OCI-LY7 (cell line): ENCODE data around the gene PHETA1. TPM values are rescaled to one million over a fixed set of nuclear protein-coding genes. Genes with fewer than 3 reads are reported as not detected.

Source experiments
- BruUV-seq: library from RNA; stranded (reverse); fragments of 400-500 nt; replicated peaks from 2 replicates; lab custom pipeline; 2021; lab: Mats Ljungman, UMichigan
- CTCF ChIA-PET: fragments of 300-600 bp; sonication (Branson Sonifier 250); formaldehyde crosslinking; loops from one replicate; lab custom pipeline; 2022; ENCODE audit warnings: antibody characterized with exemption; ENCODE audit not compliant: unreplicated experiment; lab: Charles Lee
- POLR2A ChIA-PET: fragments of 300-600 bp; sonication (Branson Sonifier 250); formaldehyde crosslinking; loops from one replicate; lab custom pipeline; 2022; ENCODE audit warnings: antibody characterized with exemption; lab: Charles Lee
- DNase-seq: peaks from one replicate; pipeline ENCODE4 v3.0.0-alpha.2; 2015; ENCODE audit warnings: low spot score
- H2AFZ ChIP-seq: fragments of 200-600 bp; sonication (generic), shearing (Covaris generic); 2 replicates; pipeline ENCODE4 v1.6.1; 2014; ENCODE audit warnings: mild to moderate bottlenecking, antibody characterized with exemption, low read length, moderate library complexity
- H3K27ac ChIP-seq: fragments of 200-600 bp; sonication (generic); 2 replicates; pipeline ENCODE4 v1.5.1; 2014; ENCODE audit warnings: mixed run types, low read depth, mild to moderate bottlenecking, moderate library complexity, low read length, inconsistent platforms; ENCODE audit not compliant: poor library complexity, severe bottlenecking
- H3K36me3 ChIP-seq: fragments of 200-600 bp; sonication (generic); 2 replicates; pipeline ENCODE4 v1.6.1; 2014; ENCODE audit warnings: mild to moderate bottlenecking, antibody characterized with exemption, low read length, moderate library complexity, mixed read lengths; ENCODE audit not compliant: insufficient read depth
- H3K4me1 ChIP-seq: fragments of 200-600 bp; sonication (generic); 2 replicates; pipeline ENCODE4 v1.5.1; 2014; ENCODE audit warnings: mild to moderate bottlenecking, low read length; ENCODE audit not compliant: insufficient read depth, poor library complexity, severe bottlenecking
- H3K4me2 ChIP-seq: fragments of 200-600 bp; sonication (generic); 2 replicates; pipeline ENCODE4 v1.6.1; 2014; ENCODE audit warnings: mild to moderate bottlenecking, low read length
- H3K4me3 ChIP-seq: fragments of 200-600 bp; sonication (generic); 2 replicates; pipeline ENCODE4 v1.5.1; 2014; ENCODE audit warnings: mild to moderate bottlenecking, low read depth, low read length; ENCODE audit not compliant: poor library complexity, severe bottlenecking
- H3K79me2 ChIP-seq: fragments of 200-600 bp; sonication (generic); 2 replicates; pipeline ENCODE4 v1.6.1; 2016; ENCODE audit warnings: low read depth, mild to moderate bottlenecking, low read length, moderate library complexity, mixed read lengths; ENCODE audit not compliant: insufficient read depth
- H3K9me2 ChIP-seq: fragments of 200-600 bp; sonication (generic); 2 replicates; pipeline ENCODE4 v1.6.1; 2016; ENCODE audit warnings: mild to moderate bottlenecking, low read length, mixed read lengths; ENCODE audit not compliant: insufficient read depth
- H3K9me3 ChIP-seq: fragments of 200-600 bp; sonication (generic); 2 replicates; pipeline ENCODE4 v1.6.1; 2014; ENCODE audit warnings: mild to moderate bottlenecking, mixed run types, low read length, mixed read lengths
- H4K20me1 ChIP-seq: fragments of 200-600 bp; sonication (generic); 2 replicates; pipeline ENCODE4 v1.6.1; 2014; ENCODE audit warnings: mild to moderate bottlenecking, antibody characterized with exemption, low read length, moderate library complexity, mixed read lengths; ENCODE audit not compliant: insufficient read depth
- CTCF ChIP-seq: fragments of 200-600 bp; sonication (generic); conservative IDR thresholded peaks from 2 replicates; pipeline ENCODE4 v1.5.1; 2014; ENCODE audit warnings: mild to moderate bottlenecking, antibody characterized with exemption, low read length, moderate library complexity, mixed read lengths
- EZH2phosphoT487 ChIP-seq: fragments of 200-600 bp; sonication (generic); IDR thresholded peaks from 2 replicates; pipeline ENCODE4 v1.6.1; 2018; ENCODE audit warnings: low read depth, borderline replicate concordance, mild to moderate bottlenecking, mixed run types, antibody characterized with exemption, low read length, moderate library complexity, mixed read lengths
- intact Hi-C: fragments of 100-400 bp; cut with micrococcal nuclease; formaldehyde crosslinking; loops from one replicate; pipeline ENCODE4 v1.10.0; 2022; ENCODE audit not compliant: unreplicated experiment
- total RNA-seq, 2 experiments: library from RNA; depleted of rRNA in 1 of 2; stranded (reverse); fragments of >200 nt in 1 of 2; shearing (Covaris generic) in 1 of 2; gene quantifications; 2 replicates each; pipeline ENCODE4 v1.2.3, GENCODE V29; 2014 to 2022

Gene PHETA1
- total RNA-seq, 2 experiments from 2014 or later: 0.73 to 2.7 TPM

- H4K20me1 ChIP-seq: peaks cover 15% of the 10 kb centered on the region
- TF ChIP-seq EZH2phosphoT487: no peak
- no peak for TF ChIP-seq CTCF
- no peaks in the 10 kb centered on the region for H3K36me3 ChIP-seq
- ChIA-PET CTCF (no interaction called here), POLR2A (no interaction called here)
- H3K4me1 ChIP-seq: peaks cover 64% of the 10 kb centered on the region
- no peaks in the 10 kb centered on the region for H3K9me3 ChIP-seq
- H2AFZ ChIP-seq: peak within 1 kb of the TSS; percentile 58; the same call in 1 of the 2 replicates
- H3K4me2 ChIP-seq: peak within 1 kb of the TSS; percentile 90
- H3K27ac ChIP-seq: peak within 1 kb of the TSS; percentile 84
- H3K4me3 ChIP-seq: peak within 1 kb of the TSS; percentile 93
- H3K9me2 ChIP-seq: no peaks in the 10 kb centered on the region
- H3K79me2 ChIP-seq: peaks cover 50% of the 10 kb centered on the region
- no peak for DNase-seq
- intact Hi-C loops: loop anchor here (1.0 to 10.0 kb wide), 4 partner anchors 39 to 359 kb away; partner anchors contain the start of genes ACAD10, ALDH2, ATXN2 and BRAP
- BruUV-seq: no TSS peak
Observed at GRCh38 chr12:111405859-111406473, 37.1 kb upstream of the PHETA1 start, which contains the start of gene SH2B3. Gene SH2B3 (plus strand): TSS chr12:111405923. CDS start chr12:111418146, 12,223 bp downstream.

- POLR2A ChIA-PET: interaction anchor here (1.0 to 2.8 kb wide), 6 partner anchors 8 to 46 kb away, joined by 3 to 16 read pairs (median 6); no protein-coding TSS in a partner anchor
- Histone ChIP-seq H3K79me2 (peaks cover 44% of the 10 kb centered on the region), H2AFZ (peak overlapping the region; percentile 58; the same call in 1 of the 2 replicates), H3K4me2 (peak overlapping the region; percentile 90), H4K20me1 (peaks cover 11% of the 10 kb centered on the region), H3K36me3 (no peaks in the 10 kb centered on the region), H3K27ac (peak overlapping the region; percentile 84), H3K9me3 (no peaks in the 10 kb centered on the region), H3K9me2 (no peaks in the 10 kb centered on the region), H3K4me1 (peaks cover 57% of the 10 kb centered on the region), H3K4me3 (peak overlapping the region; percentile 93)
- peak; percentile 98 for DNase-seq
- BruUV-seq: no TSS peak
- intact Hi-C loops: loop anchor here (1.0 to 10.0 kb wide), 4 partner anchors 40 to 359 kb away; partner anchors contain the start of genes ACAD10, ALDH2, ATXN2 and BRAP
- CTCF ChIA-PET: interaction anchor here (1.5 to 3.3 kb wide), 2 partner anchors 40 to 46 kb away, joined by 6 to 22 read pairs; no protein-coding TSS in a partner anchor
- peak; percentile 74 for TF ChIP-seq CTCF
- no peak for TF ChIP-seq EZH2phosphoT487
Observed at GRCh38 chr12:111405149-111405858, 36.4 kb upstream of the PHETA1 start.
